Spleen (tissue), 11 donors: ENCODE results near the gene PLCB2. TPM values are rescaled to one million over a fixed set of nuclear protein-coding genes. Genes with fewer than 3 reads are reported as not detected.

Experiments used
- DNase-seq: peaks from one replicate; pipeline ENCODE4 v3.0.0-alpha.2; 2020
- H3K27ac ChIP-seq, 8 donors: fragments of 200-600 bp; sonication (generic) in 7 of 8; 1 replicate in 4 of 8; 2 replicates in 4 of 8; pipeline versions ENCODE4 v1.5.0 to v1.8.0; 2016 to 2021; ENCODE audit warnings: inconsistent platforms in 4 of 8, mild to moderate bottlenecking in 4 of 8, moderate library complexity in 1 of 8
- H3K27me3 ChIP-seq, 7 donors: fragments of 200-600 bp; sonication (generic) in 6 of 7; replicated peaks in 1 of 7; 1 replicate in 4 of 7; 2 replicates in 3 of 7; pipeline versions ENCODE4 v1.5.0 to v1.8.0; 2016 to 2021; ENCODE audit warnings: inconsistent platforms in 3 of 7, mild to moderate bottlenecking in 1 of 7
- H3K36me3 ChIP-seq, 6 donors: fragments of 200-600 bp; sonication (generic) in 5 of 6; 1 replicate in 4 of 6; 2 replicates in 2 of 6; pipeline versions ENCODE4 v1.5.0 to v1.8.0; 2016 to 2021; ENCODE audit warnings: inconsistent platforms in 2 of 6
- H3K4me1 ChIP-seq, 6 donors: fragments of 200-600 bp; sonication (generic) in 5 of 6; 1 replicate in 3 of 6; 2 replicates in 3 of 6; pipeline versions ENCODE4 v1.5.0 to v1.8.0; 2016 to 2021; ENCODE audit warnings: inconsistent platforms in 3 of 6
- H3K4me3 ChIP-seq, 8 donors: fragments of 200-600 bp; sonication (generic) in 7 of 8; 1 replicate in 4 of 8; 2 replicates in 4 of 8; pipeline versions ENCODE4 v1.5.0 to v1.8.0; 2016 to 2021; ENCODE audit warnings: inconsistent platforms in 4 of 8, mild to moderate bottlenecking in 4 of 8, moderate library complexity in 2 of 8
- H3K9me3 ChIP-seq, 8 donors: fragments of 200-600 bp; sonication (generic) in 7 of 8; 1 replicate in 4 of 8; 2 replicates in 4 of 8; pipeline versions ENCODE4 v1.5.0 to v1.8.0; 2016 to 2021; ENCODE audit warnings: inconsistent platforms in 4 of 8
- CTCF ChIP-seq, 11 experiments: fragments of 200-600 bp in 7 of 11; fragments of 450-650 bp in 4 of 11; sonication (generic) in 4 of 11; IDR thresholded peaks in 8 of 11; conservative IDR thresholded peaks in 3 of 11; 1 replicate in 7 of 11; 2 replicates in 4 of 11; pipeline versions ENCODE4 v1.4.0 to v1.8.0; 2016 to 2021; ENCODE audit warnings: antibody characterized with exemption in 11 of 11, inconsistent platforms in 4 of 11, mild to moderate bottlenecking in 1 of 11
- POLR2A ChIP-seq, 3 donors: fragments of 450-650 bp; IDR thresholded peaks; one replicate each; pipeline ENCODE4 v1.5.1; 2017; ENCODE audit warnings: antibody characterized with exemption in 3 of 3, mild to moderate bottlenecking in 1 of 3
- POLR2AphosphoS5 ChIP-seq, 3 donors: sonication (generic); formaldehyde crosslinking; IDR thresholded peaks; one replicate each; pipeline ENCODE4 v1.5.1; 2017; ENCODE audit warnings: antibody characterized with exemption in 3 of 3
- WGBS, 5 donors: extraction: QIAGEN DNeasy Blood & Tissue Kit in 3 of 5; methylation state at CpG; one replicate each; pipeline versions ENCODE4 v1.1.5 to v1.1.7; 2013 to 2018; 5-methylcytosine and 5-hydroxymethylcytosine counted together
- intact Hi-C: fragments of 100-400 bp; cut with DNase I; formaldehyde crosslinking; loops from one replicate; pipeline ENCODE4 v1.15.0; 2023; ENCODE audit warnings: low total_unique reads
- polyA plus RNA-seq, 3 donors: library from polyadenylated mRNA; stranded (reverse); fragments of 200-250 nt; gene quantifications; one replicate each; pipeline ENCODE4 v1.2.1, GENCODE V29; 2013
- total RNA-seq, 7 donors: library from RNA; depleted of rRNA in 3 of 7; stranded (reverse); fragments of >200 nt in 3 of 7; fragmentation: NEBNext Ultra II Directional in 4 of 7; extraction: Animal tissue kit (Norgen Biotek cat#: 25700) in 4 of 7; gene quantifications; one replicate each; pipeline versions ENCODE4 v1.1.0 to v1.2.1, GENCODE V29; 2016 to 2021
- donor health status: healthy with polysubstance abuse.
- donor health status: DM: no; HTN: no; CAD: no; lungs with moderate emphysema.
- donor health status: DM: no; HTN: no; CAD: no.
- donor health status: Bipolar disorder and iron deficiency.
- donor health status: healthy.
- donor health status: DM: no; HTN: no; CAD: no.
- donor health status: DM: yes; HTN: yes; CAD: no.

PLCB2 gene
- total and polyA plus RNA-seq, 10 donors = 63.8 to 247 (median 187) TPM

- Histone ChIP-seq H3K4me3 (no peak overlapping the region), H3K9me3 (no peaks in the 10 kb centered on the region), H3K36me3 (no peaks in the 10 kb centered on the region), H3K27me3 (peaks cover 0 to 68% (median 32%) of the 10 kb centered on the region in 7 donors), H3K27ac (no peak overlapping the region), H3K4me1 (peaks cover 0 to 22% (median 18%) of the 10 kb centered on the region in 6 donors)
- TF ChIP-seq CTCF (IDR thresholded peaks at IDR 0.05 in 8 of 11, conservative IDR thresholded peaks at IDR 0.05 in 3 of 11) (no peak), POLR2AphosphoS5 (IDR thresholded peaks at IDR 0.05) (no peak), POLR2A (IDR thresholded peaks at IDR 0.05) (no peak)
- intact Hi-C loops = no loop called here
- 93 to 99% (median 98%) methylated on average over 4 of the region's 4 CpGs for WGBS, 5 donors
- DNase-seq = no peak
Observed at GRCh38 chr15:40255033-40255432, 52.7 kb downstream of the PLCB2 start.

GRCh38 chr15:40254452-40254851 lies 53.3 kb downstream of the PLCB2 start:
- WGBS, 5 donors = 93 to 98% (median 96%) methylated on average over 3 of the region's 3 CpGs
- DNase-seq = no peak
- intact Hi-C loops = no loop called here
- no peak overlapping the region for H3K27ac ChIP-seq
- H3K9me3 ChIP-seq = no peaks in the 10 kb centered on the region
- peaks cover 0 to 22% (median 18%) of the 10 kb centered on the region in 6 donors for H3K4me1 ChIP-seq
- no peaks in the 10 kb centered on the region for H3K36me3 ChIP-seq
- H3K27me3 ChIP-seq = peaks cover 0 to 71% (median 32%) of the 10 kb centered on the region in 7 donors
- no peak overlapping the region for H3K4me3 ChIP-seq
- no peak for TF ChIP-seq CTCF (IDR thresholded peaks at IDR 0.05 in 8 of 11, conservative IDR thresholded peaks at IDR 0.05 in 3 of 11)
- no peak for TF ChIP-seq POLR2A (IDR thresholded peaks at IDR 0.05)
- TF ChIP-seq POLR2AphosphoS5 (IDR thresholded peaks at IDR 0.05) = no peak

- intact Hi-C loops = no loop called here
- Histone ChIP-seq H3K9me3 (no peaks in the 10 kb centered on the region), H3K36me3 (no peaks in the 10 kb centered on the region), H3K27me3 (peaks cover 0 to 61% (median 32%) of the 10 kb centered on the region in 7 donors), H3K27ac (no peak overlapping the region), H3K4me3 (peak overlapping the region; percentile 27 to 74 (median 48)), H3K4me1 (peaks cover 0 to 22% (median 18%) of the 10 kb centered on the region in 6 donors)
- 35 to 53% (median 42%) methylated on average over 10 to 28 of the region's 28 CpGs for WGBS, 5 donors
- no peak for TF ChIP-seq CTCF (IDR thresholded peaks at IDR 0.05 in 8 of 11, conservative IDR thresholded peaks at IDR 0.05 in 3 of 11)
- TF ChIP-seq POLR2A (IDR thresholded peaks at IDR 0.05) = no peak
- no peak for TF ChIP-seq POLR2AphosphoS5 (IDR thresholded peaks at IDR 0.05)
- DNase-seq = no peak
Observed at GRCh38 chr15:40253167-40253790, 54.5 kb downstream of the PLCB2 start.

GRCh38 chr15:40252438-40253166 lies 55.1 kb downstream of the PLCB2 start:
- Histone ChIP-seq H3K27me3 (peaks cover 0 to 57% (median 32%) of the 10 kb centered on the region in 7 donors), H3K36me3 (no peaks in the 10 kb centered on the region), H3K27ac (no peak overlapping the region), H3K4me1 (peaks cover 0 to 22% (median 18%) of the 10 kb centered on the region in 6 donors), H3K4me3 (peak overlapping the region; percentile 27 to 74 (median 48)), H3K9me3 (no peaks in the 10 kb centered on the region)
- TF ChIP-seq POLR2AphosphoS5 (IDR thresholded peaks at IDR 0.05) (peak in 2 of 3 donors; percentile 16 to 23), POLR2A (IDR thresholded peaks at IDR 0.05) (no peak)
- intact Hi-C loops = no loop called here
- DNase-seq = peak; percentile 78
- WGBS, 5 donors = 0 to 4% (median 2%) methylated on average over 34 to 82 of the region's 82 CpGs
